ENCODE measurements around the gene COPZ2. TPM values are rescaled to one million over a fixed set of nuclear protein-coding genes. Genes with fewer than 3 reads are reported as not detected.
A peak's percentile ranks its signal among the peaks of the same experiment; 100 is the strongest.
"Not testable (repeated sequence)": the region's sequence is repeated elsewhere in the genome, so short reads cannot be mapped to it uniquely, and the experiment has no call there.

The COPZ2 gene, protein sequence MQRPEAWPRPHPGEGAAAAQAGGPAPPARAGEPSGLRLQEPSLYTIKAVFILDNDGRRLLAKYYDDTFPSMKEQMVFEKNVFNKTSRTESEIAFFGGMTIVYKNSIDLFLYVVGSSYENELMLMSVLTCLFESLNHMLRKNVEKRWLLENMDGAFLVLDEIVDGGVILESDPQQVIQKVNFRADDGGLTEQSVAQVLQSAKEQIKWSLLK
- total RNA-seq (10 to 100 TPM; 35.4 to 64.3 (median 54.8) TPM), polyA plus RNA-seq (10 to 100 TPM; 13.2 to 48.2 TPM)
- long read RNA-seq, donor 1, transcript COPZ2-210 (9 exons, 895 nt): major isoform, 17 of 35 reads
- long read RNA-seq, donor 1, partial matches to known transcripts: 4 of 35 reads
- long read RNA-seq, donor 1, other reads (novel, unspliced or antisense): 14 of 35 reads
- long read RNA-seq, donor 2, partial matches to known transcripts: 0 of 1 reads
- long read RNA-seq, donor 2, other reads (novel, unspliced or antisense): 1 of 1 reads
- long read RNA-seq, donor 3, transcript COPZ2-210 (9 exons, 895 nt): major isoform, 15 of 31 reads
- long read RNA-seq, donor 3, partial matches to known transcripts: 4 of 31 reads
- long read RNA-seq, donor 3, other reads (novel, unspliced or antisense): 12 of 31 reads

DNA sequence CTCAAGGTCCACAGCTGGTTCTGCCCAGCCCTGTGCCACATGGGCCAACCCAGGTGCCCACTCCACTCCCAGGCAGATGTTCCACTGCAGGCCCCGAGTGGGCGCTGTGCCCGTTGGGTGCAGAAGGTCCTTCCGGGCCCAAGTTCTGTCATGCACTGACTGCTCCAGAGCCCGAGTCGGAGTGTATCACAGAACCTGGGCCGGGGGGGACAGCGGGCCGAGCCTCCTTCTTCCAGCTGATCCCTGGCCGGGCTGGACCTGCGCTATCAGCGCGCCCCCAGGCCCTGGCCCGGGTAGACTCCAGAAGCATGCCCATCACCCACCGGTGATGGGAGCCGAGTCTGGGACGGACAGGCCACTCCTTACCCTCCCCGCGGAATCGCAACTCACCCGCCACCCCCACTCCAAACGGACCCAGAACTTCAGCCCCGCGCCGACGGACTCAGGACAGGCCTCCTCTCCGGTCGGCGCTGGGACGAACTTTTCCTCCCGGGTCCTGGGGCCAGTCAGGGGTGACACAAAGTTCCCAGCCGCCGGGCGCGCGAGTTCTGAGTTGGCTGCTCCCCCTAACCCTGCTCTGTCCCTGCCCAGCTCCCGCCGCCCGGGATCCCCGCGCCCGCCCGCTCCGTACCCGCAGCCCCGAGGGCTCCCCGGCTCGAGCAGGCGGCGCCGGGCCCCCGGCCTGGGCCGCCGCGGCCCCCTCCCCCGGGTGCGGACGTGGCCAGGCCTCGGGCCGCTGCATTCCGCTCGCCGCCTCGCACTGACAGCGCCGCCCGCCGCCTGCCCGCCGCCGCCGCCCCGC lies at the start of gene COPZ2:
COPZ2 (minus strand) TSS at position 762 of the 802 bp plus-strand sequence; CDS start at position 742, 20 bp downstream.
- TF ChIP-seq POLR2A (IDR thresholded peaks at IDR 0.05) (no peak), CTCF (IDR thresholded peaks at IDR 0.05) (peak; percentile 43 to 70 (median 54))
- peaks cover 0 to 17% (median 11%) of the 10 kb centered on the region in 12 donors for H3K4me1 ChIP-seq
- H3K36me3 ChIP-seq: peaks cover 0 to 14% (median 0%) of the 10 kb centered on the region in 9 donors
- no peaks in the 10 kb centered on the region for H3K9me3 ChIP-seq
- WGBS, 4 donors: 1 to 2% (median 1%) methylated on average over 24 to 73 of the region's 73 CpGs
- peak within 1 kb of the TSS; percentile 35 to 89 (median 70) for H3K4me3 ChIP-seq
- H3K27ac ChIP-seq: peak within 1 kb of the TSS; percentile 27 to 86 (median 80)
- DNase-seq (peak; percentile 70 to 85 (median 78)), ATAC-seq (peak; percentile 65 to 93 (median 88))
- intact Hi-C loops (cut with DNase I): loop anchor here in 2 of 10 donors (2.0 kb wide), 2 partner anchors 14 to 38 kb away; no protein-coding TSS in a partner anchor
- peaks cover 0 to 16% (median 0%) of the 10 kb centered on the region in 9 donors for H3K27me3 ChIP-seq

DNA sequence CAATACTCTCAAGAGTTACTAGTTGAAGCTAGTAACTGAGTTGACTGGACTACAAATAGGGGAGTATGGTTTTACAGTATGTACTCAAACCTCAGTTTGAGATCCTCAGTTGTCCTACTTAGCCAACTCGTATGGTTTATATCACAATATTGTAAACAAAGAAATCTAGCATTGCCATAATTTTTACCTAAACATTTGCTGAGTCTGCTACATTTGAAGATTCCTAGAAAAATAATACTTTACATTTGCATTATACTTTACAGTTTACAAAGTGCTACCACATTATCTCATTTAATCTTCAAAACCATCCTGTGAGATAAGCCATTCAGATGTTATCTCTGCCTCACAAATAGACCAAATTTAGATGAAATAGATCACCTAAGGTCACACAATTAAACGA lies 47.3 kb upstream of the COPZ2 start:
- intact Hi-C loops (cut with DNase I): loop anchor here in 1 of 10 donors (5.0 kb wide), 1 partner anchor 47 kb away; no protein-coding TSS in a partner anchor
- Histone ChIP-seq H3K27me3 (no peaks in the 10 kb centered on the region), H3K9me3 (no peaks in the 10 kb centered on the region), H3K4me3 (no peak overlapping the region), H3K36me3 (no peaks in the 10 kb centered on the region), H3K4me1 (peaks cover 0 to 15% (median 9%) of the 10 kb centered on the region in 12 donors), H3K27ac (no peak overlapping the region)
- ATAC-seq (no peak), DNase-seq (no peak)
- WGBS, 4 donors: 47 to 52% (median 50%) methylated on average over 2 of the region's 2 CpGs
- TF ChIP-seq CTCF (IDR thresholded peaks at IDR 0.05): no peak
- no peak for TF ChIP-seq POLR2A (IDR thresholded peaks at IDR 0.05)

DNA sequence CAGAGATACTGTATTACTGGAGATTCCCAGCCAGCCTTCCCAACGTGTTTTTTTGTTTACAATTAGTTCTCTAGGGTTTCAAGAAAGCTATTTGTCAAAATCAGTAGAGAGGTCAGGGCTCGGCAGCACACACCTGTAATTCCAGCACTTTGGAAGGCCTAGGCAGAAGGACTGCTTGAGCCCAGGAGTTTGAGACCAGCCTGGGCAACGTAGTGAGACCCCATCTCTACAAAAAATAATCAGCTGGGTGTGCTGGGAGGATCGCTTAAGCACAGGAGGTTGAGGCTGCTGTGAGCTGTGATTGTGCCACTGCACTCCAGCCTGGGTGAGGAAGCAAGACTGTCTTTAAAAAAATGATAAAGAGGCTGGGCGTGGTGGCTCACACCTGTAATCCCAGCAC lies 44.3 kb upstream of the COPZ2 start:
- Histone ChIP-seq H3K36me3 (peaks cover 0 to 2% (median 0%) of the 10 kb centered on the region in 9 donors), H3K27me3 (no peaks in the 10 kb centered on the region), H3K4me1 (peaks cover 0 to 15% (median 9%) of the 10 kb centered on the region in 12 donors), H3K27ac (no peak overlapping the region), H3K9me3 (no peaks in the 10 kb centered on the region), H3K4me3 (no peak overlapping the region)
- intact Hi-C loops (cut with DNase I): loop anchor here in 1 of 10 donors (5.0 kb wide), 1 partner anchor 50 kb away; no protein-coding TSS in a partner anchor
- no peak for TF ChIP-seq CTCF (IDR thresholded peaks at IDR 0.05)
- no peak for TF ChIP-seq POLR2A (IDR thresholded peaks at IDR 0.05)
- no peak for DNase-seq
- 81 to 87% (median 84%) methylated on average over 5 of the region's 5 CpGs for WGBS, 4 donors
- ATAC-seq: no peak

GRCh38 chr17:48077152-48077551 lies 39.6 kb upstream of the COPZ2 start:
- H3K27me3 ChIP-seq, H3K4me1 ChIP-seq, ATAC-seq, H3K9me3 ChIP-seq, DNase-seq, H3K27ac ChIP-seq, H3K4me3 ChIP-seq: not testable (repeated sequence)
- 93 to 96% (median 95%) methylated on average over 10 of the region's 10 CpGs for whole genome bisulfite sequencing, 4 donors
- peaks cover 3 to 45% (median 39%) of the 10 kb centered on the region in 9 donors for H3K36me3 ChIP-seq
- intact Hi-C loops (cut with DNase I): loop anchor here in 6 of 10 donors (5.0 kb wide), 2 partner anchors 50 to 55 kb away; no protein-coding TSS in a partner anchor
